C4-2B (cell line): ENCODE results near the gene EML6.

Experiments
- CTCF ChIP-seq: fragments of 450-650 bp; conservative IDR thresholded peaks from 2 replicates; pipeline ENCODE4 v1.5.1; 2017; ENCODE audit warnings: mild to moderate bottlenecking
- ZFX ChIP-seq: fragments of 450-650 bp; IDR thresholded peaks from 2 replicates; pipeline ENCODE4 v1.6.1; 2017

- TF ChIP-seq CTCF (no peak), ZFX (no peak)
Measured at GRCh38 chr2:54697934-54698333, 25.5 kb upstream of the EML6 start.
